GM19452 (cell line): ENCODE measurements around the gene ZNF536.
"Not testable (repeated sequence)": the region's sequence is repeated elsewhere in the genome, so short reads cannot be mapped to it uniquely, and the experiment has no call there.

Source experiments
- ATAC-seq: cut with Tn5 transposase; IDR thresholded peaks from one replicate; pipeline ENCODE4 v1.9.1; 2021; ENCODE audit not compliant: unreplicated experiment

Gene ZNF536

GRCh38 chr19:30408734-30409301 lies 36.6 kb downstream of the ZNF536 start:
- no peak for ATAC-seq

- no peak for ATAC-seq
Observed at GRCh38 chr19:30411714-30412113, 39.5 kb downstream of the ZNF536 start.

GRCh38 chr19:30416375-30416774 lies 44.2 kb downstream of the ZNF536 start:
- no peak for ATAC-seq

GRCh38 chr19:30417166-30417565 lies 45.0 kb downstream of the ZNF536 start:
- ATAC-seq = not testable (repeated sequence)

- no peak for ATAC-seq
Observed at GRCh38 chr19:30419568-30420180, 47.5 kb downstream of the ZNF536 start.

GRCh38 chr19:30420316-30420715 lies 48.1 kb downstream of the ZNF536 start:
- ATAC-seq = no peak

GRCh38 chr19:30420881-30421280 lies 48.7 kb downstream of the ZNF536 start:
- no peak for ATAC-seq

- ATAC-seq = no peak
Observed at GRCh38 chr19:30421571-30421970, 49.4 kb downstream of the ZNF536 start.

- ATAC-seq = no peak
Observed at GRCh38 chr19:30423481-30423880, 51.3 kb downstream of the ZNF536 start.

GRCh38 chr19:30425885-30426838 lies 54.0 kb downstream of the ZNF536 start:
- ATAC-seq = no peak

GRCh38 chr19:30426864-30427263 lies 54.7 kb downstream of the ZNF536 start:
- ATAC-seq = no peak

GRCh38 chr19:30428092-30428680 lies 56.0 kb downstream of the ZNF536 start:
- no peak for ATAC-seq

- no peak for ATAC-seq
Observed at GRCh38 chr19:30428844-30429243, 56.7 kb downstream of the ZNF536 start.

GRCh38 chr19:30430206-30430734 lies 58.1 kb downstream of the ZNF536 start:
- no peak for ATAC-seq

GRCh38 chr19:30431591-30431990 lies 59.4 kb downstream of the ZNF536 start:
- ATAC-seq = no peak

- ATAC-seq = no peak
Observed at GRCh38 chr19:30434797-30435594, 62.8 kb downstream of the ZNF536 start.

GRCh38 chr19:30437869-30438268 lies 65.7 kb downstream of the ZNF536 start:
- ATAC-seq = no peak

GRCh38 chr19:30439310-30439709 lies 67.1 kb downstream of the ZNF536 start:
- no peak for ATAC-seq

GRCh38 chr19:30441011-30441410 lies 68.8 kb downstream of the ZNF536 start:
- ATAC-seq = no peak

GRCh38 chr19:30442674-30443073 lies 70.5 kb downstream of the ZNF536 start:
- no peak for ATAC-seq
